ENCODE results near the gene GPATCH2L. TPM values are rescaled to one million over a fixed set of nuclear protein-coding genes. Genes with fewer than 3 reads are reported as not detected.

The GPATCH2L gene
- total RNA-seq, 1 donor, result 59.2 TPM

DNA sequence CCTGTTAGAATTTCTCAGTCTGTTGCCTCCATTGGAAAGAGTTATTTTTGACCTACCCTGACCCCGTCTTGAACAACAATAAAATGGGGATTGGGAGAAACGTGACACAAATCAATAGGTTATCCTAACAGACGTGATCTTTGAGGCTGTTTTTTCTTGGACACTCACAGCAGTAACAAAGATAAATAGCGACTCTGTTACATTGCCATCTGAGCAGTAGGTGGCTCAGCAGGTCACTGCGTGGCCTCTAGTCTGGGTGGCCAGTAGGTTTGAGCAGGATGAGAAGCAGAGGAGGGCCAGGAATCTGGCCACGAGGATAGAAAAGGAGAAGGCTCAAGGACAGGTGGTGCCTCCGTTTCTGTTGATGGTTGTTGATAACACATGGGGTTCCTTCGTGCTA is 101.4 kb downstream of the GPATCH2L start:
- DNase-seq (ENCODE audit: low read depth), result no peak
- no peak overlapping the region for H3K4me3 ChIP-seq (ENCODE audit: low read depth, low read length)
- TF ChIP-seq, protein P1, sequence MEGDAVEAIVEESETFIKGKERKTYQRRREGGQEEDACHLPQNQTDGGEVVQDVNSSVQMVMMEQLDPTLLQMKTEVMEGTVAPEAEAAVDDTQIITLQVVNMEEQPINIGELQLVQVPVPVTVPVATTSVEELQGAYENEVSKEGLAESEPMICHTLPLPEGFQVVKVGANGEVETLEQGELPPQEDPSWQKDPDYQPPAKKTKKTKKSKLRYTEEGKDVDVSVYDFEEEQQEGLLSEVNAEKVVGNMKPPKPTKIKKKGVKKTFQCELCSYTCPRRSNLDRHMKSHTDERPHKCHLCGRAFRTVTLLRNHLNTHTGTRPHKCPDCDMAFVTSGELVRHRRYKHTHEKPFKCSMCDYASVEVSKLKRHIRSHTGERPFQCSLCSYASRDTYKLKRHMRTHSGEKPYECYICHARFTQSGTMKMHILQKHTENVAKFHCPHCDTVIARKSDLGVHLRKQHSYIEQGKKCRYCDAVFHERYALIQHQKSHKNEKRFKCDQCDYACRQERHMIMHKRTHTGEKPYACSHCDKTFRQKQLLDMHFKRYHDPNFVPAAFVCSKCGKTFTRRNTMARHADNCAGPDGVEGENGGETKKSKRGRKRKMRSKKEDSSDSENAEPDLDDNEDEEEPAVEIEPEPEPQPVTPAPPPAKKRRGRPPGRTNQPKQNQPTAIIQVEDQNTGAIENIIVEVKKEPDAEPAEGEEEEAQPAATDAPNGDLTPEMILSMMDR (IDR thresholded peaks at IDR 0.05; ENCODE audit: insufficient read depth, low read depth, low read length), result no peak

DNA sequence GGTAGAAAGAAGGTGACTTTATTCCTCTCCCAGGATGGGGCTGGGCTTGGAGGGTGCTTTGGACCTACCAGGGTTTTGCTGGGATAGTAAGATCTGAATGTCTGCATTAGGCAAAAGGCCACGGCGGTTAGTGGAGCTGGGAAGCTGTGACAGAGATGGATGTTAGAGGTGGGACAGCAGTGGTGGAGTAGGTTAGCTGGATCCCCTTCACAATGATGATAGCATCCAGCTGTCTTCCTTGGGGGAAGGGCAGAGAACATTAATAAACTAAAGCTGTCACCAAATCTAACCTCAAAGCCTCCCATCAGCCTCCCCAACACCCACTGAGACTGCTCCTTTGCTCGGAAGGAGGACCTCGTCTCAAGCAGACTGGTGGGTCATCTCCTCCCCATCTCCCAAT is 104.8 kb downstream of the GPATCH2L start:
- DNase-seq (ENCODE audit: low read depth), result no peak
- TF ChIP-seq, protein P1 (IDR thresholded peaks at IDR 0.05; ENCODE audit: insufficient read depth, low read depth, low read length), result no peak

DNA sequence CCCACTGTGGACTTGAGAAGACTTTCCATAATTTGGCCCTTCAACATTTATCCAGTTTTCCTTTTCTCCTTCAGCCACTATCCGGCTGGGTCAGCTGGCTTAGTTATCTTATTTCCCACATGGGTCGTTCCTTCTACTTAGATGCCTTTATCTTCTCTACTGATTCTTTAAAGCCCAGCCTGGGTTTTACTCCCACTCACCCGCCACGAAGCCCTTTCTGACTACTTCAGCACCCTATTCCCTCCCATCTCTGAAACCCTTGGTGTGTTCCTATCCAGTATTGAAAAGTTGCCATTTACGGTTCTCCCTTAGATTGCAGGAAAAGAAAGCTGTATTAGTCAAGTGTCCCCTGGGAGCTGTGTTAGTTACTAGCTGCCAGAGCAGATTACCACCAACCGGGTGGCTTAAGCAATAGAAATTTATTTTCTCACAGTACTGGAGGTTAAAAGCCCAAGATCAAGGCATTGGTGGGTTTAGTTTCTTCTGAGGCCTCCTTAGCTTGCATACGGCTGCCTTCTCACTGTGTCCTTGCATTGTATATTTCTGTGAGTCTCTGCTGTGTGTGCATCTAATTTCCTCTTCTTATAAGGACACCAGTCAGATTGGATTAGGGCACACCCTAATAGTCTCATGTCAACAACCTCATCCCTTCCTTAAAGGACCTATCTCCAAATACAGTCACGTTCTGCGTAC is 105.5 kb downstream of the GPATCH2L start:
- DNase-seq (ENCODE audit: low read depth), result peak; percentile 21
- TF ChIP-seq, protein P1 (IDR thresholded peaks at IDR 0.05; ENCODE audit: insufficient read depth, low read depth, low read length), result no peak
- H3K4me3 ChIP-seq (ENCODE audit: low read depth, low read length), result no peak overlapping the region

More for the DNA sequence above, 104.8 kb downstream of the GPATCH2L start:
- H3K4me3 ChIP-seq (ENCODE audit: low read depth, low read length), result no peak overlapping the region

DNA sequence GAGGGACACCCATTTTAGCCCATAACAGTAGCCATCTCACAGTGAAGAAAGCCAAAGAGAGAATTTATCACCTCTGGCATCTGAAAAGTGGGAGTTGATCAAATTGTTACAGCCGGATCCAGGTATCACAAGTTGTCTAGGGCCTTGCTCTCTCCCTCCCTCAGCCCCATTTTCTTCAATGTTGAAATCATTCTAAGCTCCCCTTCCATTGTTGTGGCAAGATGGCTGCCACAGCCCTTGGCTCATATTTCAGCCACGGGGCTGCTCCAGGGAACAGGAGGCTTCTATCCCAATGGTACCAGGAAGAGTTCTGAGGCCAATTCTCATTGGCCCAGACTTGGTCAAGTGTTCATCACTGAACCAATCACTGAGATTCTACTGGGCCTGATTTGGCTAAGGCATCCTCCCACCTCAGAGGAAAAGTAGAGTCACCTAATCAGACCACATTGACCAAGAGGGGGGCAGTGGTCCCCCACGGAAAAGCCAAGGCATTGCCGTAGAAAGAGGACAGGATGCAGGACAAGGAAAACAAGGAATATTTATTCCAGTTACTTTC is 106.2 kb downstream of the GPATCH2L start:
- H3K4me3 ChIP-seq (ENCODE audit: low read depth, low read length), result no peak overlapping the region
- DNase-seq (ENCODE audit: low read depth), result no peak
- TF ChIP-seq, protein P1 (IDR thresholded peaks at IDR 0.05; ENCODE audit: insufficient read depth, low read depth, low read length), result no peak

DNA sequence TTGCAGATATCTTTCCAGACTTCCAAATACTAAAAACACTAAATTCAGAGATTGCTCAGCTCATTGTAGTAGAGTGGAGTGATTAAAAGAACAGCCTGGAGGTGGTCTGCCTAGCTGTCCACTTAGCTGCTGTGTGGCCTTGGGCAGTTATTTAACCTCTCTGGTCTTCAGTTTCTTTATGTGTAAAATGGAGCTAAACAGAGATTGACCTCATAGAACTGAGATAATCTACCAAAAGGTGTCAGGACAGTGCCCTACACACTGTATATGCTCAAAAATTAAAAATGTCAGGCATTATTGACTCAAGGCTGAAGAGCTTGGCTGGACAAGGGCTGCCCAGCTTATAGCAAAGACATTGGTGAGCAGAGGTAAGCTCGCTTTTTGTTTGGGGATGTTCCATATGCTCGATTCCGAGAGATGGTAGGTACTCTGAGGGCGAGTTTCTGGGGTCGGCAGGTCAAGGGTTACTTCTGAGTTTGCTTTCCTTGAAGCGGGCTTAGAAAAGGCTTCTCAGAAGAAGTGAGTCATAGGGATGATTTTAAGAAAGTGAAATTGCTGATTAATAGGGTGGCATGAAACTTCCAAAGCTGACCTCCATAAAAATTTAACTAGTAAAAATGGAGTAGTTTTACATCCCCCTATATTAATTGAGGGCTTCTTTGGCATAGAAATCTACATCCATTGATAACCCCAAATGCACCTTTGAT is 107.5 kb downstream of the GPATCH2L start:
- H3K4me3 ChIP-seq (ENCODE audit: low read depth, low read length), result no peak overlapping the region
- DNase-seq (ENCODE audit: low read depth), result no peak
- TF ChIP-seq, protein P1 (IDR thresholded peaks at IDR 0.05; ENCODE audit: insufficient read depth, low read depth, low read length), result no peak

DNA sequence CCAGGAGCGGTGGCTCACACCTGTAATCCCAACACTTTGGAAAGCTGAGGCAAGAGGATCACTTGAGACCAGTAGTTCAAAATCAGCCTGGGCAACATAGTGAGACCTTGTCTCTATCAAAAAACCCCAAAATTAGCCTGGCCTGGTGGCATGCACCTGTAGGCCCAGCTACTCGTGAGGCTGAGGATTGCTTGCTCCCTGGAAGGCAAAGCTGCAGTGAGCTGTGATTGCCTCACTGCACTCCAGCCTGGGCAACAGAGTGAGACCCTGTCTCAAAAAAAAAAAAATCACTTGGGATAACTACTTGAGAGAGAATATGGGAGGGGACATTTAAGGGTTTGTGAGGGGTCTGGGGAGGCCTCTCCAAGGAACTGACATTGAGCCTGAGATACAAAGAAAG is 109.0 kb downstream of the GPATCH2L start:
- TF ChIP-seq, protein P1 (IDR thresholded peaks at IDR 0.05; ENCODE audit: insufficient read depth, low read depth, low read length), result no peak
- H3K4me3 ChIP-seq (ENCODE audit: low read depth, low read length), result no peak overlapping the region
- DNase-seq (ENCODE audit: low read depth), result no peak
